HepG2 (cell line): ENCODE results near the gene PPP1R9B. TPM values are rescaled to one million over a fixed set of nuclear protein-coding genes. Genes with fewer than 3 reads are reported as not detected.

Experiments used
- BORCS8-MEF2B ChIP-seq: sonication (generic); formaldehyde crosslinking; IDR thresholded peaks from 2 replicates; pipeline ENCODE4 v1.8.0; 2022; ENCODE audit warnings: mild to moderate bottlenecking, missing genetic modification reagents
- CEBPB ChIP-seq: IDR thresholded peaks from 2 replicates; pipeline ENCODE4 v1.6.1; 2011; ENCODE audit warnings: low read depth, low read length, improper control_type of control experiment, borderline replicate concordance
- EHMT2 ChIP-seq: fragments of 200-600 bp; sonication (generic); IDR thresholded peaks from 2 replicates; pipeline ENCODE4 v1.7.0; 2017; ENCODE audit warnings: antibody characterized with exemption, low read depth, low read length, borderline replicate concordance
- GMEB1 ChIP-seq: sonication (generic); formaldehyde crosslinking; IDR thresholded peaks from 2 replicates; pipeline ENCODE4 v1.5.1; 2020; ENCODE audit warnings: missing genetic modification reagents, mild to moderate bottlenecking, borderline replicate concordance
- HDAC2 ChIP-seq: sonication (generic); formaldehyde crosslinking; IDR thresholded peaks from 2 replicates; pipeline ENCODE4 v1.4.0; 2020; ENCODE audit warnings: missing genetic modification reagents
- HMGXB4 ChIP-seq, 2 experiments: sonication (generic) in 1 of 2; formaldehyde crosslinking in 1 of 2; IDR thresholded peaks; 2 replicates each; pipeline versions ENCODE4 v1.4.0 to v1.6.1; 2018 to 2020; ENCODE audit warnings: missing genetic modification reagents in 2 of 2, borderline replicate concordance in 1 of 2, low read depth in 1 of 2, mild to moderate bottlenecking in 1 of 2, missing biosample characterization in 1 of 2
- NFATC3 ChIP-seq: sonication (generic); formaldehyde crosslinking; IDR thresholded peaks from 2 replicates; pipeline ENCODE4 v1.5.1; 2020; ENCODE audit warnings: mild to moderate bottlenecking, missing genetic modification reagents
- NFIC ChIP-seq: IDR thresholded peaks from 2 replicates; pipeline ENCODE4 v1.6.1; 2012; ENCODE audit warnings: mild to moderate bottlenecking, low read length, inconsistent platforms
- RERE ChIP-seq: IDR thresholded peaks from 2 replicates; pipeline ENCODE4 v1.6.1; 2016; ENCODE audit warnings: low read depth, missing genetic modification reagents, missing compliant biosample characterization
- THYN1 ChIP-seq: sonication (generic); formaldehyde crosslinking; IDR thresholded peaks from 2 replicates; pipeline ENCODE4 v1.8.1; 2023; ENCODE audit warnings: low read depth, mild to moderate bottlenecking, moderate library complexity, missing genetic modification reagents, borderline replicate concordance
- WIZ ChIP-seq: sonication (generic); formaldehyde crosslinking; IDR thresholded peaks from 2 replicates; pipeline ENCODE4 v1.5.1; 2020; ENCODE audit warnings: mild to moderate bottlenecking, missing genetic modification reagents
- ZNF136 ChIP-seq: sonication (generic); formaldehyde crosslinking; IDR thresholded peaks from 2 replicates; pipeline ENCODE4 v1.8.1; 2022; ENCODE audit warnings: low read depth, mild to moderate bottlenecking, moderate library complexity, missing genetic modification reagents
- ZNF20 ChIP-seq: sonication (generic); formaldehyde crosslinking; IDR thresholded peaks from 2 replicates; pipeline ENCODE4 v1.4.0; 2020; ENCODE audit warnings: mild to moderate bottlenecking, moderate library complexity, missing genetic modification reagents
- ZNF296 ChIP-seq: sonication (generic); formaldehyde crosslinking; conservative IDR thresholded peaks from 2 replicates; pipeline ENCODE4 v1.5.0; 2020; ENCODE audit warnings: mild to moderate bottlenecking, missing genetic modification reagents
- ZNF530 ChIP-seq: sonication (generic); formaldehyde crosslinking; IDR thresholded peaks from 2 replicates; pipeline ENCODE4 v1.5.0; 2020; ENCODE audit warnings: low read depth, mild to moderate bottlenecking, missing genetic modification reagents
- ZNF615 ChIP-seq: sonication (generic); formaldehyde crosslinking; IDR thresholded peaks from 2 replicates; pipeline ENCODE4 v1.5.0; 2020; ENCODE audit warnings: mild to moderate bottlenecking, missing genetic modification reagents, borderline replicate concordance
- ZNF644 ChIP-seq: IDR thresholded peaks from 2 replicates; pipeline ENCODE4 v1.6.1; 2016; ENCODE audit warnings: low read depth
- ZNF703 ChIP-seq: sonication (generic); formaldehyde crosslinking; IDR thresholded peaks from 2 replicates; pipeline ENCODE4 v1.5.1; 2020; ENCODE audit warnings: missing genetic modification reagents, mild to moderate bottlenecking, moderate library complexity, borderline replicate concordance
- ZNF816 ChIP-seq: sonication (generic); formaldehyde crosslinking; IDR thresholded peaks from 2 replicates; pipeline ENCODE4 v1.8.0; 2022; ENCODE audit warnings: missing genetic modification reagents, mild to moderate bottlenecking, borderline replicate concordance
- polyA plus RNA-seq, 8 experiments: library from polyadenylated mRNA; depleted of rRNA in 3 of 8; stranded (reverse) in 7 of 8; unstranded in 1 of 8; fragments of >200 nt; fragmentation: Illumina TruSeq in 4 of 8; extraction: Trizol in 4 of 8; gene quantifications; 2 replicates each; pipeline versions ENCODE4 v1.2.1 to v1.2.3, GENCODE V29; 2011 to 2016; ENCODE audit warnings: low read depth in 4 of 8, missing spikeins in 1 of 8, mixed read lengths in 1 of 8; ENCODE audit not compliant: insufficient read depth in 1 of 8
- total RNA-seq, 5 experiments: library from RNA; depleted of rRNA; stranded (reverse); fragments of >200 nt; fragmentation: Illumina TruSeq; extraction: Trizol; gene quantifications; 2 replicates each; pipeline ENCODE4 v1.2.3, GENCODE V29; 2016; ENCODE audit warnings: low read depth in 1 of 5

The PPP1R9B gene
- total and polyA plus RNA-seq, 2 of the 13 experiments (the other 11 are each of a cell fraction or from before 2014, with no cell fraction given) = 9.4 to 15.8 TPM

GRCh38 chr17:50151937-50152547 lies 1.6 kb upstream of the PPP1R9B start (continued):
- TF ChIP-seq HDAC2 (CRISPR knock-in tag) = peak; percentile 59; the same call in 1 of the 2 replicates
- no peak for TF ChIP-seq ZNF296 (CRISPR knock-in tag)
- TF ChIP-seq ZNF644 (CRISPR knock-in tag) = no peak
- no peak for TF ChIP-seq ZNF816 (CRISPR knock-in tag)
- TF ChIP-seq ZNF530 (CRISPR knock-in tag) = no peak
- TF ChIP-seq CEBPB = no peak
- no peak for TF ChIP-seq RERE
- no peak; the same call in 1 of the 2 replicates for TF ChIP-seq ZNF703 (CRISPR knock-in tag)
- no peak for TF ChIP-seq ZNF20 (CRISPR knock-in tag)
- no peak for TF ChIP-seq GMEB1 (CRISPR knock-in tag)
- TF ChIP-seq HMGXB4 (CRISPR knock-in tag; IDR thresholded peaks at IDR 0.05; ENCODE audit: borderline replicate concordance in 1 of 2, low read depth in 1 of 2) = peak; percentile 65 to 79; a peak in 3 of 4 replicates
- TF ChIP-seq THYN1 (CRISPR knock-in tag) = no peak
- TF ChIP-seq ZNF615 (CRISPR knock-in tag) = no peak
- TF ChIP-seq WIZ (CRISPR knock-in tag) = no peak
- no peak for TF ChIP-seq NFATC3 (CRISPR knock-in tag)
- TF ChIP-seq ZNF136 (CRISPR knock-in tag) = no peak
- peak; percentile 58; the same call in 1 of the 2 replicates for TF ChIP-seq BORCS8-MEF2B (CRISPR knock-in tag)
- TF ChIP-seq NFIC = no peak
- no peak for TF ChIP-seq EHMT2
